ENCODE measurements around the gene ARHGAP4.

DNA sequence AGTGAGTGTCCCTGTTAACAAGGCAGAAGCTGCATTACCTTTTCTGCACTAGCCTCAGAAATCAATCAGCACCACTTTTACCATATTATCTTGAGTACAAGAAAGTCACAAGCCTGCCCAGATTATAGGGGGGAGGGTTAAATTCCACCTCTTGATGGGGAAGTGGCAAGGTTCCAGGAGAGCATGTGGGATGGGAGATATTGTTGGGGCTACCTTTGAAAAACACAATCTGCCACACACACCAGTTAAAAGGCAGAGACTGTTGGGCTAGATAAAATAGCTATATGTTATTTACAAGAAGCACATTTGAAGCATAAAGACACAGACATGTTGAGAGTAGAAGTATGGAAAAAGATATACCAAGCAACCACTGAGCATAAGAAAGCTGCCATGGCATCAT is 28.2 kb downstream of the ARHGAP4 start:
- TF ChIP-seq, protein P1, sequence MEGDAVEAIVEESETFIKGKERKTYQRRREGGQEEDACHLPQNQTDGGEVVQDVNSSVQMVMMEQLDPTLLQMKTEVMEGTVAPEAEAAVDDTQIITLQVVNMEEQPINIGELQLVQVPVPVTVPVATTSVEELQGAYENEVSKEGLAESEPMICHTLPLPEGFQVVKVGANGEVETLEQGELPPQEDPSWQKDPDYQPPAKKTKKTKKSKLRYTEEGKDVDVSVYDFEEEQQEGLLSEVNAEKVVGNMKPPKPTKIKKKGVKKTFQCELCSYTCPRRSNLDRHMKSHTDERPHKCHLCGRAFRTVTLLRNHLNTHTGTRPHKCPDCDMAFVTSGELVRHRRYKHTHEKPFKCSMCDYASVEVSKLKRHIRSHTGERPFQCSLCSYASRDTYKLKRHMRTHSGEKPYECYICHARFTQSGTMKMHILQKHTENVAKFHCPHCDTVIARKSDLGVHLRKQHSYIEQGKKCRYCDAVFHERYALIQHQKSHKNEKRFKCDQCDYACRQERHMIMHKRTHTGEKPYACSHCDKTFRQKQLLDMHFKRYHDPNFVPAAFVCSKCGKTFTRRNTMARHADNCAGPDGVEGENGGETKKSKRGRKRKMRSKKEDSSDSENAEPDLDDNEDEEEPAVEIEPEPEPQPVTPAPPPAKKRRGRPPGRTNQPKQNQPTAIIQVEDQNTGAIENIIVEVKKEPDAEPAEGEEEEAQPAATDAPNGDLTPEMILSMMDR (IDR thresholded peaks at IDR 0.05) = no peak
- TF ChIP-seq POLR2AphosphoS5 (IDR thresholded peaks at IDR 0.05) (no peak), EP300 (IDR thresholded peaks at IDR 0.05) (no peak), POLR2A (IDR thresholded peaks at IDR 0.05) (no peak)
